NB4 (cell line): ENCODE data around the gene TBCB.
"Not testable (repeated sequence)": the region's sequence is repeated elsewhere in the genome, so short reads cannot be mapped to it uniquely, and the experiment has no call there.

Experiments used
- CTCF ChIP-seq: IDR thresholded peaks from one replicate; pipeline ENCODE4 v1.5.1; 2012; ENCODE audit warnings: low read depth, low read length
- POLR2A ChIP-seq: IDR thresholded peaks from 2 replicates; pipeline ENCODE4 v1.6.1; 2011; ENCODE audit warnings: mild to moderate bottlenecking; ENCODE audit not compliant: insufficient read length; ENCODE audit errors: extremely low read depth

GRCh38 chr19:36068810-36069499 lies 46.3 kb upstream of the TBCB start:
- TF ChIP-seq CTCF, POLR2A: not testable (repeated sequence)
